Stomach (tissue), 4 donors: ENCODE measurements around the gene SLC38A11.

ENCODE experiments used
- CTCF ChIP-seq, 7 experiments: fragments of 450-650 bp in 4 of 7; fragments of 200-600 bp in 3 of 7; sonication (generic) in 3 of 7; IDR thresholded peaks; one replicate each; pipeline ENCODE4 v1.5.1; 2016 to 2019; ENCODE audit warnings: antibody characterized with exemption in 7 of 7, control low read depth in 2 of 7, mild to moderate bottlenecking in 1 of 7
- EP300 ChIP-seq: sonication (generic); formaldehyde crosslinking; IDR thresholded peaks from one replicate; pipeline ENCODE4 v1.6.1; 2017; ENCODE audit warnings: antibody characterized with exemption
- POLR2A ChIP-seq, 4 donors: fragments of 450-650 bp; IDR thresholded peaks; one replicate each; pipeline ENCODE4 v1.6.1; 2016; ENCODE audit warnings: antibody characterized with exemption in 4 of 4, control low read depth in 2 of 4, mild to moderate bottlenecking in 1 of 4, moderate library complexity in 1 of 4
- POLR2AphosphoS5 ChIP-seq, 3 donors: sonication (generic); formaldehyde crosslinking; IDR thresholded peaks; one replicate each; pipeline ENCODE4 v1.6.1; 2016; ENCODE audit warnings: antibody characterized with exemption in 3 of 3

DNA sequence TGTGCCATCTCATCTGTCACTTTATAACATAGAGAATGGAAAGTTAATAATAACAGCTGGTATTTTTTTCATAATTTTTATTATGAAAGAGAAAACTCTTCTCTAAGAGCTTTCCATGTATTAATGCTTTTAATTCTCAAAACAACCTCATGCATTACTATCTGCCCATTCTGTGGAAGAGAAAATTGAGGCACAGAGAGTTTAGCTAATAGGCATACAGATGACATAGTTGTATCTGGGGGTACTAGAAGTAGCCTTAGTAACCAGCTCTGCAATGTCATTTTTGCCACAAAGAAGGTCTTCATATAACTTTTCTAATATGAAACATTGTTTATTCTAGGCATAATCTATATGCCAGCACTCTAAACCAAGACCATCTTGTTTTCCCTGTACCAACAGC, 77.4 kb downstream of the SLC38A11 start:
- TF ChIP-seq POLR2A (IDR thresholded peaks at IDR 0.05) (no peak), CTCF (IDR thresholded peaks at IDR 0.05) (no peak), POLR2AphosphoS5 (IDR thresholded peaks at IDR 0.05) (no peak), EP300 (no peak)
